ENCODE data around the gene GPANK1. TPM values are rescaled to one million over a fixed set of nuclear protein-coding genes. Genes with fewer than 3 reads are reported as not detected.

GPANK1 gene
- total RNA-seq, 2 experiments from 2014 or later: 29.0 to 34.7 TPM

- ATAC-seq (peak; percentile 96), DNase-seq (peak; percentile 99)
- H3K9me3 Mint-ChIP-seq (ENCODE audit: insufficient read depth): no peaks in the 10 kb centered on the region
- peak within 1 kb of the TSS; percentile 97 for H3K4me3 Mint-ChIP-seq
- no peaks in the 10 kb centered on the region for H3K27me3 Mint-ChIP-seq (ENCODE audit: low read depth)
- POLR2A ChIA-PET: interaction anchor here (0.5 to 2.3 kb wide), 13 partner anchors 8 to 132 kb away, joined by 3 to 20 read pairs (median 6); partner anchors contain the start of genes APOM, C6orf47, CLIC1 and CSNK2B
- CTCF ChIA-PET: interaction anchor here (0.7 to 2.8 kb wide), 15 partner anchors 9 to 152 kb away, joined by 3 to 9 read pairs (median 4); partner anchors contain the start of genes LSM2 and LY6G5C
- peaks cover 19% of the 10 kb centered on the region for H3K4me1 Mint-ChIP-seq (ENCODE audit: low read depth)
- peaks cover 21% of the 10 kb centered on the region for H3K36me3 Mint-ChIP-seq (ENCODE audit: low read depth)
- H3K27ac Mint-ChIP-seq: peak within 1 kb of the TSS; percentile 95
These were observed 38.3 kb upstream of the GPANK1 start, which contains the start of gene ABHD16A for GRCh38 chr6:31702819-31703716. TSS of gene ABHD16A (minus strand) at chr6:31703324. CDS start at chr6:31703281, 43 bp downstream.

DNA sequence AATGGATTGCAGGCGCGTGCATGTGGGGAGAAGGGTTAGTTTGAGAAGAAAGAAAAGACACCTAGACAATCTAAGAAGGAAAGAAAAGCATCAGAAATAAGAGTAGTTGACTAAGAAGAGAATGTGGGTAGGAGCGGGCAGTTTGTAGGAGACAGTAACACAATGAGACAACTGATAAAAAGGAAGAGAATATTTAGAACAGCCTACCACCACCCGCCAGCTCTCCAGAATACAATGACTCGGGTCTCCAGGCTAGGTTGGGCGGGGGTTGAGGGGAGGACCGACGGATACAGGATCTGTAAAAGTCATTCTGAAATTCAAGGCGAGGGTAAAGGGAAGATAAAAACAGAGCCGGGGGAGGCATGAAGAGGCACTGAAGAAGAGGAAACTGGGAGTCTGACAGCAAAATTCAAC, 37.6 kb upstream of the GPANK1 start:
- Mint-ChIP-seq H3K27ac (peak overlapping the region; percentile 95), H3K36me3 (ENCODE audit: low read depth) (peaks cover 26% of the 10 kb centered on the region), H3K4me3 (peak overlapping the region; percentile 97), H3K27me3 (ENCODE audit: low read depth) (no peaks in the 10 kb centered on the region), H3K9me3 (ENCODE audit: insufficient read depth) (no peaks in the 10 kb centered on the region), H3K4me1 (ENCODE audit: low read depth) (peaks cover 24% of the 10 kb centered on the region)
- DNase-seq (peak; percentile 44), ATAC-seq (peak; percentile 2)
- CTCF ChIA-PET: interaction anchor here (1.1 to 2.8 kb wide), 8 partner anchors 10 to 151 kb away, joined by 3 to 9 read pairs (median 6); no protein-coding TSS in a partner anchor
- POLR2A ChIA-PET: interaction anchor here (0.7 to 2.3 kb wide), 9 partner anchors 11 to 161 kb away, joined by 3 to 20 read pairs (median 6); partner anchors contain the start of genes APOM, C6orf47, CLIC1 and CSNK2B

DNA sequence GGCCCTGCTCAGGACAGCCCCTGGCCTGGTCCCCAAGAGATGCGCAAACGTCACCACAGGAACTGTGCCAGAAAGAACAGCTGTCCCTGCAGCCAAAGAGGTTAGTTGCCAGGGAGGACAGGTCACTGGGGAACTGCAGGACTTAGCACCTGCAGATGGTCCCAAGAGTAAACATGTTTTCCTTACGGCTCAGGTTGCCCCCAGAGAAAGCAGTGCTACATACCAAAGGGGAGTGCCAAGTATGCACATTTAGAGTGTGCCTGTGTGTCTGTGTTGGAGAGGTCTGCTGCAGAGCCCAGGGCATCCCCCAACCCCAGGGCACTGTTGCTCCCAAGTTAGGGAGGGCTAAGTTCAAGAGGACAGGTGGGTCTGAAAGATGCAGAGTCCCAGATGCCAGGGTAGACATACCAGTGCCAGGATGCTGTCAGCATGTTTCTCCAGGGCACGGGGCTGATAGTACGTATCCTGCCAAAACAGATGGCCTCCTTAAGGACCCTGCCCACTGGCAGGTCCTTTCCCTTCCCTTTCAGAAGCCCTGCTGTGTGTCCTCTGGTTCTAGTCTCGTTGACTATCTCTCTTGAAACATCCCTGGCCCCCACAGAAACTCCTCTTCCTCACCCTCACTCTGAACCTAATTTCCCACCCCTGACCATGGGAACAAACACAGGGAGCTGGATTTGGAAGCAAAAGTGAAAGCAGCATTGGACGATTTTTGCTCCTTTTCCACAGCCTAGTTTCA, 37.0 kb upstream of the GPANK1 start:
- Mint-ChIP-seq H3K9me3 (ENCODE audit: insufficient read depth) (no peaks in the 10 kb centered on the region), H3K27ac (peak overlapping the region; percentile 95), H3K36me3 (ENCODE audit: low read depth) (peaks cover 31% of the 10 kb centered on the region), H3K4me3 (peak overlapping the region; percentile 97), H3K27me3 (ENCODE audit: low read depth) (no peaks in the 10 kb centered on the region), H3K4me1 (ENCODE audit: low read depth) (peaks cover 25% of the 10 kb centered on the region)
- ChIA-PET CTCF (interaction anchor here (2.8 kb wide), 1 partner anchor 11 kb away, joined by 9 read pairs; no protein-coding TSS in a partner anchor), POLR2A (interaction anchor here (0.7 to 2.3 kb wide), 5 partner anchors 34 to 160 kb away, joined by 3 to 20 read pairs (median 8); partner anchors contain the start of genes CLIC1, CSNK2B, DDX39B and GPANK1)
- ATAC-seq (no peak), DNase-seq (no peak)

DNA sequence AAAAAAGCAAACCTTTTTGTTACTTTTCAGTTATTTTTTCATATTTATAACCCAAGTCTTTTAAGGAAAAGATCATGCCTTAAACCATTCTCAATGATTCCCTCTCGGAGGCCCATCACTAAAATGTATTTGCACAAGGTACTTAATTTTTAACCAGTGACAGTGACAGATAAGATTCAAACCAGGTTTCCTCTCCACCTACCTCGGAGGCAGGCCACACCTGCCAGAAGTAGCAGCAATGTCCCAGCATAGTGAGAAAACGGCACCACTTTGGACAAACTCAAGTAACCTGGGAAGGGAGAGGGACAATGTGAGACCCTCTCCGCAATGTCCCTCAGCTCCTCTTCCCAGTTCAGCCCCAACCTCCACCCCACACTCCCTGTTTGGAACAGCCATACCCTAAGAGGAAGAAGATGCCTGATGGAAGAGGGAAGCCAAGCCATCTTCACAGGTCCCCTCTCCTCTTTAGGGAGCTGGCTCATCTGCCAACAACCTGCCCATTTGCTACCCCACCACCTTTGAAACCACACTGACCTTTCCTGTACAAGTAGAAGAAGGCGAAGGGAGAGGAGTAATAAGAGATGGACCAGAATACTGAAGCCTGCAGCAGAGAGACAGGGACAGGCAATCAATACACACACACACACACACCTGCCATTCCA, 36.1 kb upstream of the GPANK1 start:
- H3K9me3 Mint-ChIP-seq (ENCODE audit: insufficient read depth): no peaks in the 10 kb centered on the region
- H3K4me3 Mint-ChIP-seq: peak overlapping the region; percentile 97
- ChIA-PET POLR2A (no interaction called here), CTCF (interaction anchor here (2.2 kb wide), 1 partner anchor 69 kb away, joined by 5 read pairs; no protein-coding TSS in a partner anchor)
- no peaks in the 10 kb centered on the region for H3K27me3 Mint-ChIP-seq (ENCODE audit: low read depth)
- DNase-seq (no peak), ATAC-seq (no peak)
- peaks cover 25% of the 10 kb centered on the region for H3K4me1 Mint-ChIP-seq (ENCODE audit: low read depth)
- H3K36me3 Mint-ChIP-seq (ENCODE audit: low read depth): peaks cover 34% of the 10 kb centered on the region
- H3K27ac Mint-ChIP-seq: peak overlapping the region; percentile 58

- ATAC-seq (no peak), DNase-seq (no peak)
- Mint-ChIP-seq H3K27ac (peak overlapping the region; percentile 31), H3K36me3 (ENCODE audit: low read depth) (peaks cover 47% of the 10 kb centered on the region), H3K4me3 (no peak overlapping the region), H3K4me1 (ENCODE audit: low read depth) (peaks cover 19% of the 10 kb centered on the region), H3K27me3 (ENCODE audit: low read depth) (no peaks in the 10 kb centered on the region), H3K9me3 (ENCODE audit: insufficient read depth) (no peaks in the 10 kb centered on the region)
- ChIA-PET CTCF (interaction anchor here (1.0 kb wide), 1 partner anchor 32 kb away, joined by 3 read pairs; no protein-coding TSS in a partner anchor), POLR2A (no interaction called here)
These were observed 32.8 kb upstream of the GPANK1 start for GRCh38 chr6:31697555-31697954.

DNA sequence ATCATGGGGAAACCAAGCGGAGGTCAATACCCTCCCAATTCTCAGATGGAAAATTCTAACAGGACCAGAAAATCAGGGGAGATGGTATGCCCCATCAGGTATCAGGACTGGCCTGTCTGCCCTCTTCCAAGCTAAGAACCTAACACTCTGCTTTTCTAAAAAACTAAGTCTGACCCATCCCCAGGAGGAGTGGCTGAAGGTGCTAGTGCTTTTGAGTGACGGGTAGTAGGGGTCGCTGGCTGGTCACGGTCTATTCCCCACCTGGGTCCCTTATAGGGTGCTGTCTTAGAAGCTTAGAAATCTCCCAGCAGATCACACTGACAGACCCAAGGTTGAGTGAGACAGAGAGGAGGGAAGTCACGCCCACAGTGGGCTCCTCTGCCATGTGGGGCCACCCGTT, 28.7 kb upstream of the GPANK1 start:
- ATAC-seq: no peak
- Mint-ChIP-seq H3K9me3 (ENCODE audit: insufficient read depth) (no peaks in the 10 kb centered on the region), H3K36me3 (ENCODE audit: low read depth) (peaks cover 48% of the 10 kb centered on the region), H3K27ac (no peak overlapping the region), H3K27me3 (ENCODE audit: low read depth) (no peaks in the 10 kb centered on the region), H3K4me3 (no peak overlapping the region), H3K4me1 (ENCODE audit: low read depth) (peaks cover 10% of the 10 kb centered on the region)
- no peak for DNase-seq
- POLR2A ChIA-PET: interaction anchor here (0.7 to 2.1 kb wide), 3 partner anchors 25 to 46 kb away, joined by 3 to 7 read pairs (median 5); partner anchors contain the start of genes GPANK1 and MSH5
- CTCF ChIA-PET: interaction anchor here (1.5 to 3.5 kb wide), 3 partner anchors 10 to 137 kb away, joined by 3 to 7 read pairs (median 5); partner anchors contain the start of gene ABHD16A

GRCh38 chr6:31692886-31693285, 28.1 kb upstream of the GPANK1 start:
- Mint-ChIP-seq H3K36me3 (ENCODE audit: low read depth) (peaks cover 47% of the 10 kb centered on the region), H3K27me3 (ENCODE audit: low read depth) (no peaks in the 10 kb centered on the region), H3K4me3 (no peak overlapping the region), H3K4me1 (ENCODE audit: low read depth) (peaks cover 10% of the 10 kb centered on the region), H3K9me3 (ENCODE audit: insufficient read depth) (no peaks in the 10 kb centered on the region), H3K27ac (no peak overlapping the region)
- DNase-seq (no peak), ATAC-seq (no peak)
- ChIA-PET CTCF (interaction anchor here (1.5 to 3.5 kb wide), 2 partner anchors 10 to 77 kb away, joined by 3 to 7 read pairs; partner anchors contain the start of gene ABHD16A), POLR2A (no interaction called here)

DNA sequence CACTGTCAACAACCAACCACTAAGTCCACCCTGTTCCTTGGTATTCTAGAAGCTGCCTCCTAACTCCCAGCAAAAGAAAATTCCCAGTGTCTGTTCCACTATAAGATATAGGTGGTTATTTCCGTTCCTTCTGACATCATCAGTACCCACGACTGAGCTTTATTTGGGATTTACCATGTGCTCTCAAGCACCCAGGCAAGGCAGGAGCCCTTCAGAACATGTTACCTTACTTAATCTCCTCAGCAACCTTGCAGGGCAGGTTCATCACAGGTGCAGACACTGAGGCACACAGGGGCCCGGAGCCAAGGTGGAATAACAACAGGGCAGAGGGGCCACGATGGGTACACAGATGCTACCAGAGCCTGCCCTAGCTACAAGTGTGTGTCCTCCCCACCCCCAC, 27.6 kb upstream of the GPANK1 start:
- peaks cover 5% of the 10 kb centered on the region for H3K4me1 Mint-ChIP-seq (ENCODE audit: low read depth)
- no peak overlapping the region for H3K27ac Mint-ChIP-seq
- DNase-seq: no peak
- CTCF ChIA-PET: interaction anchor here (1.5 to 3.5 kb wide), 2 partner anchors 11 to 77 kb away, joined by 3 to 7 read pairs; partner anchors contain the start of gene ABHD16A
- H3K36me3 Mint-ChIP-seq (ENCODE audit: low read depth): peaks cover 46% of the 10 kb centered on the region
- no peaks in the 10 kb centered on the region for H3K27me3 Mint-ChIP-seq (ENCODE audit: low read depth)
- H3K4me3 Mint-ChIP-seq: no peak overlapping the region
- no peaks in the 10 kb centered on the region for H3K9me3 Mint-ChIP-seq (ENCODE audit: insufficient read depth)
- ATAC-seq: no peak
- POLR2A ChIA-PET: no interaction called here

- ChIA-PET CTCF (interaction anchor here (1.9 kb wide), 1 partner anchor 12 kb away, joined by 9 read pairs; the partner anchor contains the start of gene ABHD16A), POLR2A (interaction anchor here (0.9 to 1.1 kb wide), 2 partner anchors 33 to 268 kb away, joined by 3 to 6 read pairs; partner anchors contain the start of gene SKIC2)
- peaks cover 41% of the 10 kb centered on the region for H3K36me3 Mint-ChIP-seq (ENCODE audit: low read depth)
- H3K27ac Mint-ChIP-seq: no peak overlapping the region
- peaks cover 4% of the 10 kb centered on the region for H3K4me1 Mint-ChIP-seq (ENCODE audit: low read depth)
- DNase-seq (no peak), ATAC-seq (no peak)
- no peaks in the 10 kb centered on the region for H3K9me3 Mint-ChIP-seq (ENCODE audit: insufficient read depth)
- no peak overlapping the region for H3K4me3 Mint-ChIP-seq
- no peaks in the 10 kb centered on the region for H3K27me3 Mint-ChIP-seq (ENCODE audit: low read depth)
These were observed 26.8 kb upstream of the GPANK1 start for GRCh38 chr6:31691564-31692108.

DNA sequence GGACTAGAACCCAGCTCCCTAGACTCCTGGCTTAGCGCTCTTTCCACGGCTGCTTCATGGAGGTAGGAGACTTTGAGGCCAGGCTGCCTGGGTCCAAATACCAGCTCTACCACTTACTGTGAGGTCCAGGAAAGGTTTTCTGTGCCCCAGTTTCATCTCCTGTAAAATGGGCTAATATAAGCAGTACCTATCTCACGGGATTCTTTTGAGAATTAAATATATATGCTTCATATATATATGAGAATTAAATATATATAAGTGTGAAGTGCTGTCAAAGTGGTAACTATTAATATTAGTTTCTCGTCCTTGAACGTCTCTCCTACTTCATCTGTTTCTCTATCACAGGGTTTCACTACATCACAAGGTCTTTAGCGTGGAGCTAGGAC, 26.3 kb upstream of the GPANK1 start:
- H3K36me3 Mint-ChIP-seq (ENCODE audit: low read depth): peaks cover 41% of the 10 kb centered on the region
- no peak for ATAC-seq
- POLR2A ChIA-PET: interaction anchor here (0.9 to 1.3 kb wide), 4 partner anchors 12 to 268 kb away, joined by 3 to 6 read pairs (median 4); partner anchors contain the start of genes ABHD16A and SKIC2
- H3K27ac Mint-ChIP-seq: no peak overlapping the region
- CTCF ChIA-PET: interaction anchor here (1.1 to 1.9 kb wide), 3 partner anchors 12 to 21 kb away, joined by 3 to 9 read pairs (median 7); partner anchors contain the start of genes ABHD16A and LY6G5B
- no peak overlapping the region for H3K4me3 Mint-ChIP-seq
- H3K27me3 Mint-ChIP-seq (ENCODE audit: low read depth): no peaks in the 10 kb centered on the region
- no peaks in the 10 kb centered on the region for H3K9me3 Mint-ChIP-seq (ENCODE audit: insufficient read depth)
- no peak for DNase-seq
- H3K4me1 Mint-ChIP-seq (ENCODE audit: low read depth): peaks cover 4% of the 10 kb centered on the region

Data from activated CD8-positive, alpha-beta T cell treated with anti-CD3 and anti-CD28 coated beads, Interleukin-2, amount 10 ng/mL, durations not matched to agents 7 days and 5 days (primary cell).